IPS-15b (cell line): Measurements from ENCODE around the gene SYF2.
A peak's percentile ranks its signal among the peaks of the same experiment; 100 is the strongest.
"Not testable (repeated sequence)": the region's sequence is repeated elsewhere in the genome, so short reads cannot be mapped to it uniquely, and the experiment has no call there.

ENCODE experiments used
- H3K27me3 ChIP-seq: one replicate; pipeline ENCODE4 v1.6.1; 2013; ENCODE audit warnings: low read length; ENCODE audit not compliant: control insufficient read depth, insufficient read depth
- H3K36me3 ChIP-seq: one replicate; pipeline ENCODE4 v1.6.1; 2013; ENCODE audit warnings: low read length; ENCODE audit not compliant: control insufficient read depth, insufficient read depth
- H3K4me1 ChIP-seq: one replicate; pipeline ENCODE4 v1.6.1; 2013; ENCODE audit warnings: mild to moderate bottlenecking, low read length; ENCODE audit not compliant: control insufficient read depth, insufficient read depth
- H3K4me3 ChIP-seq: one replicate; pipeline ENCODE4 v1.5.1; 2013; ENCODE audit warnings: low read depth, low read length
- H3K9ac ChIP-seq: one replicate; pipeline ENCODE4 v1.6.1; 2013; ENCODE audit warnings: low read depth, mild to moderate bottlenecking, low read length
- H3K9me3 ChIP-seq: one replicate; pipeline ENCODE4 v1.6.1; 2013; ENCODE audit warnings: mild to moderate bottlenecking, low read length; ENCODE audit not compliant: control insufficient read depth, insufficient read depth

Gene SYF2

DNA sequence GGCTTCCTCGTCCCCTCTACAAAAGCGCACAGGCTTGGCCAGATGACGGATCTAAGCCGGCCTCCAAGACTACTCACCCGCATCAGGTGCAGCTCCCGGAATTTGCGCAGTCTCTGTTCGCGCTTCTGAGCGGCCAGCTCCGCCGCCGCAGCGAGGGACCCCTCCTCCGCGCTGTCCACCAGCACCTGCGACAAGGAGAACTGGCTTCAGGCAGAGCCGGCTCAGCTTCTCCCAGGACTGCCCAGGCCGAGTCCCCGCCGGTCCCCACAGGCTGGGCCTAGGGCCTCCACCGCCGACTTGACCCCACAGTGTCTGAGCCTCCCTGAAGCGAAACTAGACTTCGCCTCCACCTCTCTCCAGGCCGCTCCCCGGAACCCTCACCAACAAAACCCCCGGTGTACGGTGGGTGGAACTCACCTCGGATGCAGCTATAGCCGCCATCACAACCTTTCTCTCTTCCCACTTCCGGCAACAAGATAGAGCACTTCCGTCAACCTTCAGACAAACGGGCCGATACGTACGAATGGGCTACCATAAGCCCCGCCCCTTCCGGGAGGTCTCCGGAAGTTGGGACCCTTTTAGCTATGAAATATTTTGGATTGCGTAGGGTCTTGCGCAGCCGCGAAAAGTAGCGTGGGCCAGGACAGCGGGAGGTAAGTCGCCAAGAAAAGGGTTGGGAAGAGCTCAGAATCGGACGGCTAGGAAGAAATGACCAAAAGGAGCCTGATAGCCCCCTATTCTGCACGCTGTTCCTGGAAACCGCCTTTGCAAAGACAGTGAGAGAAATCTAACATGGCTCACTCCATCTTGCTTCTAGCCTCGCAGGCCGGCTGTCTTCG, at the start of gene SYF2:
TSS of gene SYF2 (minus strand) at position 476 of the 839 bp plus-strand sequence. CDS start at position 441, 35 bp downstream.
- Histone ChIP-seq H3K4me3 (peak within 1 kb of the TSS; percentile 97), H3K9ac (peak within 1 kb of the TSS; percentile 79), H3K27me3 (no peaks in the 10 kb centered on the region), H3K4me1 (peaks cover 3% of the 10 kb centered on the region), H3K9me3 (no peaks in the 10 kb centered on the region), H3K36me3 (peaks cover 13% of the 10 kb centered on the region)

DNA sequence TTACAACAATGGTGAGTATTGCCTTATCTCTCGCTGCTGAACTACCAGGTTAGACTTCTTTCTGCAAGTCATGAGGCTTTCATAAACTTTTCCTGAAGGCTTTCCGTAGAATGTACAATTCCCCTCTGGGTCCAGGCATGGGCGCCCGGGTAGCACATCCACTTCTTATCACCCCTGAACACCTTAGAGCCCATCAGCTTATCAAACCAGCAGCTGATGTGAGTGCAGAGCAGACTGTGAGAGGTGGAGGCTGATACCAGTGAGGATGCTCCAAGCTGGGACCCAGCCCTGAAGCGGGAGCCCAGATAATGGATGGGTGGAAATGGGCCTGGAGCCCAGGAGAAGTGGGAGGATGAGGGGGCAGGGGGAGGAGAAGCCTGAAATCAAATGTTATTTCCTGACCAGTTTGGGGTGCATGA, 47.4 kb upstream of the SYF2 start:
- H3K9me3 ChIP-seq, H3K4me1 ChIP-seq, H3K36me3 ChIP-seq, H3K4me3 ChIP-seq, H3K27me3 ChIP-seq, H3K9ac ChIP-seq: not testable (repeated sequence)

DNA sequence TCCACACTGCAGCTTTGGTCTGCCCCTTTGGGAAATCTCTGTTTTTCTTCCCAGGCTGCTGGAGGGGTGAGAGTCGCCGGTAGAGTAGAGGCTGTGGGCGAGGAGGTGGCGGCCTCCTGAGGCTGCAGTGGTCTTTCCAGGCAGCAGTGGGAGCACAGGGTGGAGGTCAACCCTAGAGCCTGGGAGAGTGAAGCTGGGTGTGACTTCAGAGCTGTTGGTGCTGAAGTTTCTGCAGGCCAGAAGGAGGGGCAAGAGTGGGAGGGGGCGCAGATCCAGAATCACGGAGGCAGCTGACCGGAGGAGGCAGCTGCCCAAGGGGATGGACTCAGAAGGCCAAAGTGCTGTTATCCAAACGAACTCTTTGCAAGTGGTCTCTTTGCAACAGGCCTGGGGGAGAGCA, 46.5 kb upstream of the SYF2 start:
- H3K9ac ChIP-seq, H3K36me3 ChIP-seq, H3K4me3 ChIP-seq, H3K9me3 ChIP-seq, H3K27me3 ChIP-seq, H3K4me1 ChIP-seq: not testable (repeated sequence)

DNA sequence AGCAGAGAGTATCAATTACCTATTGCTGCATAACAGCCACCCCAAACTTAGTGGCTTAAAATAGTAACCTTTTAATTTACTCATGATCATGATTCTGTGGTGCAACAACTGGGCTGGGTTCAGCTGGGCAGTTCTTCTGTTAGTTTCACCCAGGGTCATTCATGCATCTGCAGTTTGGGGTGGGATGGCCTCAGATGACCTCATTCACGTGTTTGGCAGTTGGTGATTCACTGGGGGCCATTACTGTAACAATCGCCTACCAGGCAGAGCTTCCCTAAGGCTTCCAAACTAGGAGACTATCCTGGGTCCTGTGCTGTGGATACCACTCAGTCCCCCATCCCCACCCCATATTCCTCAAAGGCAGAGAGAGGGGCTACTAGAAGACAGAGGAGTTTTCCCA, 46.1 kb upstream of the SYF2 start:
- H3K9ac ChIP-seq, H3K9me3 ChIP-seq, H3K4me3 ChIP-seq, H3K36me3 ChIP-seq, H3K4me1 ChIP-seq, H3K27me3 ChIP-seq: not testable (repeated sequence)

DNA sequence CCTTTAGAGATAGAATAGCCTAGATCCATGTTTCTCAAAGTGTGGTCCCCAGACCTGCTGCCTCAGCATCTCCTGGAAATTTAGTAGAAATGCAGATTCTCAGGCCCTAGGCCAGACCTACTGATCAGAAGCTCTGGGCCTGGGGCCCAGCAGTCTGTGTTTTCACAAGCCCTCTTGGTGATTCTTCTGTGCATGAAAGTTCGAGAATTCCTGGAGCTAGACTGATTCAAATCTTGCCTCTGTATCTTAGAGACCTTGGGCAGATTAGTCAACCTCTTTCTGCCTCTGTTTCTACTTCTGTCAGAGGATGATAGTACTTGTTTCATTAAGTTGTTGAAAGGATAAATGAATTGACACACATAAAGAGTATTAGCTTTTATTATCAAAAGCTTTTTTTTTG, 45.0 kb upstream of the SYF2 start:
- not testable (repeated sequence) for H3K27me3 ChIP-seq

DNA sequence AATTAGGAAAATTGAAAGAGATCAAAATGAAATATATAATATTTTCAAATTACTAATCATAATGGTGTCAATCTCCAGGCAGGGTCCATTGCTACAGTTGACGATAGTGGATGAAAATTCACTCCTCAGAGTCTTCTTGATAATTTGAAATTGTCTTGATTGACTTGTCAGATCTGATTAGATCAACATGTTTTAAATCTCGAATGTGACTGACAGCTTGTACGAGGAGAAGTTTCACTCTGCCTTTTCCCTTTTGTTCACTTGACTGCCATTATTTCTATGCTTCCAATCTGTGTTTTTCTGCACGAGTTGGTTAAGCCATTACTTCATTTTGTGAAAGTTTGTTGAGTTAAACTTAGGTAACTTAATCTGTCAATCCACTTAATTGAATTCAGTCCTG, 43.3 kb upstream of the SYF2 start:
- not testable (repeated sequence) for H3K4me3 ChIP-seq, H3K27me3 ChIP-seq, H3K4me1 ChIP-seq, H3K9ac ChIP-seq, H3K36me3 ChIP-seq, H3K9me3 ChIP-seq

More for the DNA sequence above, 45.0 kb upstream of the SYF2 start:
- not testable (repeated sequence) for H3K9me3 ChIP-seq, H3K4me3 ChIP-seq, H3K4me1 ChIP-seq, H3K36me3 ChIP-seq, H3K9ac ChIP-seq

DNA sequence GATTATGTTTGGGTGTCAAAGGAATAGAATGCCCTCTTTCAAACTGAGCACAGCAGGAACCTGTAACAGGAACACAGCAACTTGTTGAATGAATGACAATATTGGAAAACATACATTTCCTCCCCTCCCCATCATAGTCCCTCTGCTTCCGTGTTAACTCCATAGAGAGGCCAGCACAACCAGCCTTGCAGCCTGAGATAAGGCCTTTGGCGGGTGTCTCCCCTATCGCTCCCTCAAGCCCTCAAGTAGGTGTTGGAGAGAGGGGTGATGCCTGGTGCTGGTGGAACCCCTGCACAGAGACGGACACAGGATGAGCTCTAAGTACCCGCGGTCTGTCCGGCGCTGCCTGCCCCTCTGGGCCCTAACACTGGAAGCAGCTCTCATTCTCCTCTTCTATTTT, 39.9 kb upstream of the SYF2 start, which contains the start of gene RHD:
TSS of gene RHD (plus strand) at position 272 of the 400 bp plus-strand sequence. CDS start at position 311, 39 bp downstream.
- not testable (repeated sequence) for H3K9ac ChIP-seq, H3K4me3 ChIP-seq, H3K36me3 ChIP-seq, H3K9me3 ChIP-seq, H3K27me3 ChIP-seq, H3K4me1 ChIP-seq

DNA sequence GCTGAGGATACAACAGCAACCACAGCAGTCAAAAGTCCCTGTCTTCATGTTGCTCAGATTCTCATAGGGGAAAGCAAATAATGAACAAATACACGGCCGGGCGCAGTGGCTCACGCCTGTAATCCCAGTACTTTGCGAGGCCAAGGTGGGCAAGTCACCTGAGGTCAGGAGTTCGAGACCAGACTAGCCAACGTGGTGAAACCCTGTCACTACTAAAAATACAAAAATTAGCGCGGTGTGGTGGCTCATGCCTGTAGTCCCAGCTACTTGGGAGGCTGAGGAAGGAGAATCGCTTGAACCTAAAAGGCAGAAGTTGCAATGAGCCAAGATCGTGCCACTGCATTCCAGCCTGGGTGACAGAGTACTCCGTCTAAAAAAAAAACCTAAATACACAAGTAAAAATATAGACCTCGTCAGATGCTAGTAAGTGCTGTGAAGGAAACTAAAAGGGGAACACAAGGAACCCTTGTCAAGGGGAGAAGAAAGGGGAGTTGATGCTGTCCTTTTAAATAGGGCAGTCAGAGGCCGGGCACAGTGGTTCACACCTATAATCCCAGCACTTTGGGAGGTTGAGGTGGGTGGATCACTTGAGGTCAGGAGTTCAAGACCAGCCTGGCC, 36.0 kb upstream of the SYF2 start:
- H3K9ac ChIP-seq, H3K36me3 ChIP-seq, H3K9me3 ChIP-seq, H3K4me3 ChIP-seq, H3K4me1 ChIP-seq, H3K27me3 ChIP-seq: not testable (repeated sequence)

DNA sequence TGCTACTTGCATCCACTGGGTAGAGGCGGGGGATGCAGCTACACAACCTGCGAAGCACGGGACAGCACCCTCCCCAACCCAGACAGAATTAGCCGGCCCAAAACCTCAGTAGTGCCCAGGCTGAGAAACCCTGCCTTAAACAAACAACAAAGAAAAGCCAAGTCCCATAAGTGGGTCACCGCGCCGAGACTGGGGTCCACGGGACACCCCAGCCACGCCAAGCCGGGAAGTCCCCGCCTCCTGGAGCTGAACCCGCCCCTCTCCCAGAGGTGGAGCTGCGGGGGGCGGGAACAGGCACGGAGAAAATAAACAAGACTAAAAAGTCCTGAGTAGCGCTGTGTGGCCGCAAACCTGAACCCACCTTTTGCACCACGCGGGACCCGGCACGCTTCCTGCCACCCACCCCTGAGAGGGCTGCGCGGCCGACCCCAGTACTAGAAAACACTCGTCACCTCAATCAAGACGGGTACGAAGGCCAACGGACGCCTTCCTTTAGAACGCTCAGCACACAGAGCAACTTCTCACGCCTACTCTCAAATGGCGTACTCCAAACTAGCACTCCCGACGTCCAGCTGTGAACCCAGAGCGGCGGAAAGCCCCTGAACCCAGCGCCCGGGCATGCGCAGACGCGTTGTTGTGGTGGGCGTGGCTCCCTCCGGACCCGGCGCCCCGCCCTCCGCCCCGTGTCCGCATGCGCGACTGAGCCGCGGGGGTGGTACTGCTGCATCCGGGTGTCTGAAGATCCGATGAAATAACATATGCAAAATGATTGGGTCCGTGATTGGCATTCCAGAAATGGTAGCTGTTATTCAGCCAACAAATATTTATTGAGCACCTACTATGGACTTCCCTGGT, 35.2 kb upstream of the SYF2 start:
- not testable (repeated sequence) for H3K9ac ChIP-seq, H3K4me1 ChIP-seq, H3K4me3 ChIP-seq, H3K36me3 ChIP-seq, H3K9me3 ChIP-seq, H3K27me3 ChIP-seq

DNA sequence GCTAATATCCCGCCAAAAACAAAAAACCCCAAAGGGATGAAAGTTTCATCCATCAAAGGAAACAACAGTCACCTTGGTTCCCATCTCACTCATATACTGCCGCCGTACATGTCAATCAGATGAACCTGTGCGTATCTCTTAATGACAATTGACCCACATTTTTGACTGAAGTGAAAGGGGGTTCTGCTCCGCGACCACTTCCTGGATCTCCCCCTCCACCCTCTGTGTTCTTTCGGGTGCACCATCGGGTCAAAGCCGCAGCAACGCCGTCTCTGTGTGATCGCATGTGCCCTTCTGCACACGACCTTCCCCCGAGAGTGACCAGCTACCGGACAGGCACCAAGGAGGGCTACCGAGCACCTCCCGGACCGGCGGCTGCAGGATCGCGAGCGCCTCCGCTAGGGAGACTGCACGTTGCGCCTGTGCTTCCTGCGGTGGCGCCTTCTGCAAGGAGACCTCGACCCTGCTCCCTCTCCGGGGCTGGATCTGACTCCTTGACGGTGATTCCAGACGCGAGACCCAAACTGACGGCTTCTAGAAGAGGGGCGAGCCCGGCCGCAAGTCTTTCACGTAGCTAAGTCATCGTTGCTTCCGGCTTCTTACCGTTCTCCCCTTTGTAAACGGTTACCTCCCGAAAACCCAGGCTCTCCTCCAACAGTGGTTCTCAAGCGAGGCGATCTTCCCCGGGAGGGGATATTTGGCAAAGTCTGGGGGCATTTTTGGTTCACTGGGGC, 34.4 kb upstream of the SYF2 start:
- H3K36me3 ChIP-seq, H3K4me1 ChIP-seq, H3K9me3 ChIP-seq, H3K4me3 ChIP-seq, H3K9ac ChIP-seq, H3K27me3 ChIP-seq: not testable (repeated sequence)

DNA sequence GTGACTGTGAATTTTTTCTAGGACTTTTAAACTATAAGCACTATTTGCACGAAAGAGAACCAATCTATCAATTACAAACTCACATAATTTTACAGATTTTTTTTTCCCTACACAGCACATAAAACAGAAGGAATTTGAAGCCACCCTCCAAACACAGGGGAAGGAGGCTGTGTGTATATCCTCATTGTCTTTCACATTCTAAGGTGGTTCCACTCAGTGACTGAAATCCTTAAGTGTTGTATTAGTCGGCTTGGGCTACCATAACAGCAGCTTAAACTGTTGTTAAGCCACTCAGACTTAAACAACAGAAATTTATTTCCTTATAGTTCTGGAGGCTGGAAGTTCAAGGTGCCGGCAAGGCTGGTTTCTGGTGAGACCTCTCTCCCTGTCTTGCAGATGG, 28.0 kb upstream of the SYF2 start:
- not testable (repeated sequence) for H3K9ac ChIP-seq, H3K9me3 ChIP-seq, H3K36me3 ChIP-seq, H3K27me3 ChIP-seq, H3K4me3 ChIP-seq, H3K4me1 ChIP-seq
